H9 (cell line): ENCODE results near the gene AGMO. TPM values are rescaled to one million over a fixed set of nuclear protein-coding genes. Genes with fewer than 3 reads are reported as not detected.

Experiments
- DNase-seq: peaks from one replicate; pipeline ENCODE4 v3.0.0-alpha.2; 2017
- H2AFZ ChIP-seq: one replicate; pipeline ENCODE4 v1.6.1; 2013; ENCODE audit warnings: mild to moderate bottlenecking, low read length, control low read depth, moderate library complexity
- H2AK5ac ChIP-seq: 2 replicates; pipeline ENCODE4 v1.6.1; 2013; ENCODE audit warnings: low read length, control low read depth, mixed read lengths; ENCODE audit not compliant: insufficient read length
- H2BK120ac ChIP-seq: one replicate; pipeline ENCODE4 v1.6.1; 2013; ENCODE audit warnings: low read depth, mild to moderate bottlenecking, low read length, control low read depth, inconsistent platforms; ENCODE audit not compliant: poor library complexity, severe bottlenecking
- H2BK12ac ChIP-seq: 2 replicates; pipeline ENCODE4 v1.6.1; 2013; ENCODE audit warnings: low read length, control low read depth, mixed read lengths, low read depth; ENCODE audit not compliant: insufficient read length
- H2BK15ac ChIP-seq: 2 replicates; pipeline ENCODE4 v1.6.1; 2013; ENCODE audit warnings: low read depth, low read length, control low read depth
- H2BK20ac ChIP-seq: one replicate; pipeline ENCODE4 v1.6.1; 2013; ENCODE audit warnings: low read depth, mild to moderate bottlenecking, low read length, control low read depth, inconsistent platforms; ENCODE audit not compliant: poor library complexity, severe bottlenecking
- H2BK5ac ChIP-seq: 2 replicates; pipeline ENCODE4 v1.6.1; 2013; ENCODE audit warnings: low read length, control low read depth, mixed read lengths; ENCODE audit not compliant: insufficient read length
- H3K14ac ChIP-seq: 2 replicates; pipeline ENCODE4 v1.6.1; 2013; ENCODE audit warnings: low read length, control low read depth; ENCODE audit not compliant: insufficient read depth
- H3K18ac ChIP-seq: 2 replicates; pipeline ENCODE4 v1.6.1; 2013; ENCODE audit warnings: low read depth, mild to moderate bottlenecking, mixed read lengths, low read length, control low read depth; ENCODE audit not compliant: insufficient read length
- H3K23ac ChIP-seq: 2 replicates; pipeline ENCODE4 v1.6.1; 2013; ENCODE audit warnings: low read length, control low read depth, mixed read lengths, low read depth; ENCODE audit not compliant: insufficient read length
- H3K23me2 ChIP-seq: 2 replicates; pipeline ENCODE4 v1.6.1; 2013; ENCODE audit warnings: low read depth, mild to moderate bottlenecking, mixed read lengths, low read length, control low read depth; ENCODE audit not compliant: insufficient read length, poor library complexity, severe bottlenecking
- H3K27ac ChIP-seq: 2 replicates; pipeline ENCODE4 v1.5.1; 2013; ENCODE audit warnings: low read length, control low read depth, mixed read lengths, low read depth; ENCODE audit not compliant: insufficient read length
- H3K27me3 ChIP-seq: 2 replicates; pipeline ENCODE4 v1.6.1; 2013; ENCODE audit warnings: low read length, control low read depth, inconsistent platforms; ENCODE audit not compliant: insufficient read depth
- H3K4ac ChIP-seq: 2 replicates; pipeline ENCODE4 v1.6.1; 2013; ENCODE audit warnings: low read depth, mild to moderate bottlenecking, control low read depth, inconsistent platforms, low read length, moderate library complexity
- H3K4me1 ChIP-seq: 2 replicates; pipeline ENCODE4 v1.6.1; 2013; ENCODE audit warnings: low read length, control low read depth, inconsistent platforms; ENCODE audit not compliant: insufficient read depth
- H3K4me2 ChIP-seq: 2 replicates; pipeline ENCODE4 v1.6.1; 2013; ENCODE audit warnings: low read length, control low read depth, mixed read lengths; ENCODE audit not compliant: insufficient read length, insufficient read depth
- H3K56ac ChIP-seq: 2 replicates; pipeline ENCODE4 v1.6.1; 2013; ENCODE audit warnings: low read depth, mild to moderate bottlenecking, mixed read lengths, low read length, control low read depth; ENCODE audit not compliant: insufficient read length
- H3K79me1 ChIP-seq: 2 replicates; pipeline ENCODE4 v1.6.1; 2013; ENCODE audit warnings: low read depth, mild to moderate bottlenecking, moderate library complexity, low read length, control low read depth, inconsistent platforms; ENCODE audit not compliant: insufficient read depth, poor library complexity, severe bottlenecking
- H3K79me2 ChIP-seq: 2 replicates; pipeline ENCODE4 v1.6.1; 2013; ENCODE audit warnings: low read length, control low read depth, inconsistent platforms; ENCODE audit not compliant: insufficient read depth
- H3K9ac ChIP-seq: 2 replicates; pipeline ENCODE4 v1.6.1; 2013; ENCODE audit warnings: low read length, control low read depth, mixed read lengths; ENCODE audit not compliant: insufficient read length; ENCODE audit errors: extremely low read depth
- H3K9me3 ChIP-seq: one replicate; pipeline ENCODE4 v1.6.1; 2013; ENCODE audit warnings: low read depth, low read length, inconsistent platforms; ENCODE audit not compliant: control insufficient read depth
- H3T11ph ChIP-seq: one replicate; pipeline ENCODE4 v1.6.1; 2013; ENCODE audit warnings: mild to moderate bottlenecking, low read length, control low read depth, inconsistent platforms
- H4K20me1 ChIP-seq: one replicate; pipeline ENCODE4 v1.6.1; 2013; ENCODE audit not compliant: control insufficient read depth, insufficient read length, insufficient read depth
- H4K5ac ChIP-seq: 2 replicates; pipeline ENCODE4 v1.6.1; 2013; ENCODE audit warnings: low read depth, mild to moderate bottlenecking, mixed read lengths, low read length, control low read depth; ENCODE audit not compliant: insufficient read length
- H4K8ac ChIP-seq: replicated peaks from 2 replicates; pipeline ENCODE4 v1.6.1; 2013; ENCODE audit warnings: low read length, control low read depth, mixed read lengths, low read depth; ENCODE audit not compliant: insufficient read length
- H4K91ac ChIP-seq: 2 replicates; pipeline ENCODE4 v1.6.1; 2013; ENCODE audit warnings: low read depth, mild to moderate bottlenecking, moderate library complexity, mixed read lengths, low read length, control low read depth; ENCODE audit not compliant: insufficient read length
- H3K27ac Mint-ChIP-seq, 3 experiments: 2 replicates in 2 of 3; 3 replicates in 1 of 3; pipeline ENCODE4 v1.8.0; 2020 to 2021; ENCODE audit warnings: mixed read lengths in 3 of 3, mild to moderate bottlenecking in 1 of 3, moderate library complexity in 1 of 3
- H3K27me3 Mint-ChIP-seq: 2 replicates; pipeline ENCODE4 v1.8.0; 2021; ENCODE audit warnings: low read depth, mild to moderate bottlenecking, moderate library complexity, mixed read lengths
- H3K36me3 Mint-ChIP-seq, 3 experiments: 2 replicates in 2 of 3; 3 replicates in 1 of 3; pipeline ENCODE4 v1.8.0; 2020 to 2021; ENCODE audit warnings: low read depth in 3 of 3, mixed read lengths in 3 of 3; ENCODE audit not compliant: insufficient read depth in 1 of 3
- H3K4me1 Mint-ChIP-seq, 2 experiments: 2 replicates each; pipeline ENCODE4 v1.8.0; 2020; ENCODE audit warnings: mixed read lengths in 2 of 2
- H3K4me3 Mint-ChIP-seq, 2 experiments: 2 replicates in 1 of 2; 3 replicates in 1 of 2; pipeline ENCODE4 v1.8.0; 2020 to 2021; ENCODE audit warnings: mild to moderate bottlenecking in 2 of 2, mixed read lengths in 2 of 2, moderate library complexity in 1 of 2
- H3K9me3 Mint-ChIP-seq, 2 experiments: 2 replicates in 1 of 2; 3 replicates in 1 of 2; pipeline ENCODE4 v1.8.0; 2020; ENCODE audit warnings: mild to moderate bottlenecking in 2 of 2, mixed read lengths in 2 of 2, moderate library complexity in 1 of 2
- CTCF ChIP-seq: fragments of 200-600 bp; sonication (generic); conservative IDR thresholded peaks from 3 replicates; pipeline ENCODE4 v1.8.0; 2021; ENCODE audit warnings: antibody characterized with exemption, mild to moderate bottlenecking
- WGBS: extraction: QIAGEN DNeasy Blood & Tissue Kit; methylation state at CpG from one replicate; pipeline ENCODE4 v1.1.7; 2013; ENCODE audit warnings: missing lambda C conversion rate, low lambda C conversion rate, mixed read lengths; ENCODE audit not compliant: insufficient read length; ENCODE audit errors: extremely low coverage; 5-methylcytosine and 5-hydroxymethylcytosine counted together
- total RNA-seq: library from RNA; stranded (reverse); gene quantifications from 2 replicates; pipeline ENCODE4 v1.2.1, GENCODE V29; 2021

Gene AGMO
- total RNA-seq, 1 experiment from 2014 or later: 0.70 TPM

- Histone ChIP-seq H2AFZ (no peak overlapping the region), H3K18ac (no peak overlapping the region), H3K23ac (no peak overlapping the region), H4K5ac (no peak overlapping the region), H2BK20ac (no peak overlapping the region), H3K4ac (no peak overlapping the region), H3K27ac (no peak overlapping the region), H3K9me3 (no peaks in the 10 kb centered on the region), H3K4me1 (peaks cover 2% of the 10 kb centered on the region; the same call in 1 of the 2 replicates), H3K14ac (no peak overlapping the region), H4K20me1 (no peaks in the 10 kb centered on the region), H3K4me2 (no peak overlapping the region), H2BK5ac (no peak overlapping the region), H2BK12ac (no peak overlapping the region), H2AK5ac (no peak overlapping the region), H3K79me1 (no peaks in the 10 kb centered on the region), H3K79me2 (no peaks in the 10 kb centered on the region), H3K56ac (no peak overlapping the region), H3K27me3 (no peaks in the 10 kb centered on the region), H2BK15ac (no peak overlapping the region), H3T11ph (no peak overlapping the region), H3K9ac (no peak overlapping the region), H4K91ac (no peak overlapping the region), H2BK120ac (no peak overlapping the region), H4K8ac (no peak overlapping the region), H3K23me2 (no peaks in the 10 kb centered on the region)
- DNase-seq: no peak
- H3K4me3 Mint-ChIP-seq: no peak overlapping the region
- H3K27me3 Mint-ChIP-seq: no peaks in the 10 kb centered on the region
- peaks cover 3 to 10% (median 6%) of the 10 kb centered on the region in 3 experiments; a peak in 4 of 7 replicates for H3K36me3 Mint-ChIP-seq
- no peak overlapping the region for H3K27ac Mint-ChIP-seq
- H3K4me1 Mint-ChIP-seq: peaks cover 27 to 33% of the 10 kb centered on the region in 2 experiments
- TF ChIP-seq CTCF: no peak
- WGBS: no CpG with 5 or more reads among the region's 6 CpGs
- peaks cover 10% of the 10 kb centered on the region in 2 experiments; a peak in 4 of 5 replicates for H3K9me3 Mint-ChIP-seq
Observed at GRCh38 chr7:15335390-15335789, 226.4 kb downstream of the AGMO start.
